ENCODE results near the gene AFAP1.

- TF ChIP-seq TAF1 (IDR thresholded peaks at IDR 0.05; ENCODE audit: borderline replicate concordance, insufficient read depth, low read length), result no peak
- TF ChIP-seq POLR2AphosphoS5 (IDR thresholded peaks at IDR 0.05; ENCODE audit: low read depth, low read length), result no peak
- TF ChIP-seq SIN3A (IDR thresholded peaks at IDR 0.05; ENCODE audit: borderline replicate concordance, insufficient read depth, low read length), result no peak
- no peak for TF ChIP-seq REST (IDR thresholded peaks at IDR 0.05; ENCODE audit: insufficient read depth in 1 of 2, low read depth in 2 of 2, low read length in 2 of 2)
- no peak for TF ChIP-seq FOXP2 (optimal IDR thresholded peaks at IDR 0.05; ENCODE audit: borderline replicate concordance, extremely low read depth, extremely low read length, insufficient read depth)
These were observed 15.7 kb upstream of the AFAP1 start for GRCh38 chr4:7955393-7955792.

Measured in PFSK-1 (cell line).